Measurements from ENCODE around the gene SLC2A6.

The SLC2A6 gene

DNA sequence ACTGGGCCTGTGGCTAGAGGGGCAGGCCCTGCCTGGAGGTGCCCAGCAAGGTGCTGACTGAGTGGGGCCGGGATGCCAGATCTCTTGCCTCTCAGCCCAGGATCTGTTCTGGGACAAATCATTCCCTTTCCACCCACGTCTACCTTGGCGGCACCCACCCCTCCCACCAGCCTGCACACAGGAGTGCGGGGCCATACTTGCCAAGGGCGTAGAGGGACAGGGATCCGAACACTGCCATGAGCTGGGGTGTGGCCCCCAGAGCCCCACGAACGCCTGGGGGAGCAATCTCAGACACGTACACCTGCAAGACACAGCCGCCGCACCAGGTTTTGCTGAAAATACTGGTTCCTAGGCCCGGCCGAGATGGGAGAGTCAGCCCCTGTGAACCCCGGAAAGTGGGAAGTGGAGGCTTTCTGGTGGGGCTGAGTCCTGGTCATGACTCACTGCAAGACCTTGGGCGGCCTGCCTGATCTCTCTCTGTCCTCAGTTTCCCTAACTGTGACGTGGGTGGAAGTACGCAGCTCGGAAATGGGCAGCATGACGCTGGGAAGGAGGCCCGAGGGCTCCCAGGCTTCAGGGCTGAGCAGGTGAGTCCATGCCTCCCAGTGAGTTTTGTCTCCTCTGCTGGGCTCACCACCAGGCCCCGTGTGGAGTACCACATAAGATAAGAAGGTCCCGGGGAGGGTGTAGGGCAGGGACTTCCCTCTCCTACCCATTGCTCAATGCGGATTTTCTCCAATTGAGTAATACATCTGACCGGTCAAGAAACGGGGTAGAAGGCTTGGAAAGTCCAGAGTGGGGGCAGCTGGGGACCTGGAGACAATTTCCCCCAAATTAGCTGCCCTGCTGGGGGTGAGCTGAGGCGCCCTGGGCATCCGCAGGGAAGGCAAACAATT, 2.6 kb downstream of the SLC2A6 start:
- no peak for DNase-seq

DNA sequence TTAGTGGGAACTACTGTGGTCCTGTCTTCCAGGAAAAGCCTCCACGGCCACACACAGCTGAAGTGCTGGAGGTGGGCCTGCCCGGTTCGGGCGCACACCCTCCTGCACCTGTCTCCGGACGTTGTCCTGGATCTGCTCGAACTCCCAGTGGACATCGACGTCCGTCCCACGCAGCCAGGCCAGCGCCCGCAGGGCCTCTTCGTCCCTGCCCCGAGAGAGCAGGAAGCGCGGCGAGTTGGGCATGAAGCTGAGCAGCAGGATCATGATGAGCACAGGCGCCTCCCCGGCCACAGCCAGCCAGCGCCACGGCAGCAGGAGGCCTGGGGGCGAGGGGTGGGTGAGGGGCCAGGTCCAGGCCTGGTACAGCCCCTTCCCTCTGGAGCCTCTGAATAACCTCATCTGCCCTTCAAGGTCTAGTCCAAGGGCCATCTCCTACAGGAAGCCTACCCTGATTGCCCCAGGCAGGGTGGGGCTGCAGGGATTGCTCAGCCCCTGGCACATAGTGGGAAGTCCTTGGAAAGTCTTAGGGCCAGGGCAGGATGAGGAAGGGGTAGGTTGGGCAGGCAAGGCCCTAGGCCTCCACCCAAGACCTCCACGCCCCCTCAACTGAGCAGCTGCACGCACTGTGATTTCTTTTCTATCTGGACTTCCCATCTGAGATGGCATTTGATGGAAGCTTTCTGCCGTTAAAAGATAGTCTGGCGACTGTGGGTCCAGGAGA, 3.4 kb downstream of the SLC2A6 start:
- DNase-seq, result no peak

DNA sequence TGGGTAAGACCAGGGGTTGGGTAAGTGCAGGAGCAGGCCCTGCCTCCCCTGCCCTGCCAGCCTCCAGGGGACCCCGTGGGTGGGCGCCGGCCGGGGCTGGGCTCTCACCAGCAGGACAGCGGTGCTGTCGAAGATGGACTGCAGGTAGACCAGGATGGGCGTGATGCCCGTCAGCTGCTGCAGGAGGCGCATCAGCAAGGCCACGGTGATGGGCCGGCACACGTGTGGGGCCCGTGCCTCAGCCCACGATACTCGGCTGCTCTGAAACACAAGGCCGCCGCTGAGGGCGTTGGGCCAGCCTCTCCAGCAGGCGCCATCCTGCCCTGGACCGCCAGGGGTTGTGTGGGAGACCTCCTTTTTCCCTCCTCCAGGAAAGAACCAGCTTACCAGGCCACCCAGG, 4.0 kb downstream of the SLC2A6 start:
- no peak for DNase-seq

DNA sequence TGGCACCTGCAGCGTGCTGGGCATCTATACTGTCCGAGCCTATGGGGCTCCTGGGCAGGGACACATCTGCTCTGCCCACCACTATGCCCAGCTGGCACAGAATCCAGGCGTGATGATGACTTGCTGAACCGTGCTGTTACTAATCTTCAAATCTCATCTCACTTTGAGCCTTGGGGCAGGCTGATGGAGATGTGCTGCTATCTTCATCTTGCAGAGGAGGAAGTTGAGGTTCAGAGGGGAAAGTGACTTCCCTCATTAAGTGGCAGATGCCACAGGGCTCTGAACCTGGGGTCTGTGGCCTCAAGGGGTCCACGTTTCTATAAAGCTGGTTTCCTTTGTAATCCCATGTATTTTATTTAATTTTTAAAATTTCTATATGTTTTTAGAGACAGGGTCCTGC, 4.7 kb downstream of the SLC2A6 start:
- DNase-seq, result no peak

DNA sequence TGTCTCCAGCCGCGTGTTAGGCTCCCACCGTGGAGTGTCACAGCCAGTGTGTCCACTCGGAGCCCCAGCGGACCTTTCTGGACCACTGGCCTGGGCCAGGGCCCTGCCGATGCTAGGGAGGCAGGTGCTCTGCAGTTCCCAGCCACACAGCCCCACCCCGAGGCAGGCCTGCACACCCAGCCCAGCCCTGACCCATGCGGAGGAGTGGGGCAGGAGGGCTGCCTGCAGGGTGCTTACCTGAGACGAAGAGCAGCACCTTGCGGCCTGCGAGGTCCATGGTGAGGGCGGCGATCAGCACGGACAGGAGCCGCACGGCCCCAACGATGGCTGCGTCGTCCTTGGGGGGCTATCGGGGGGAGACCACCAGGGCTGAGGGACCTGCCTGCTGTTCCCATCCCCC, 5.2 kb downstream of the SLC2A6 start:
- no peak for DNase-seq

DNA sequence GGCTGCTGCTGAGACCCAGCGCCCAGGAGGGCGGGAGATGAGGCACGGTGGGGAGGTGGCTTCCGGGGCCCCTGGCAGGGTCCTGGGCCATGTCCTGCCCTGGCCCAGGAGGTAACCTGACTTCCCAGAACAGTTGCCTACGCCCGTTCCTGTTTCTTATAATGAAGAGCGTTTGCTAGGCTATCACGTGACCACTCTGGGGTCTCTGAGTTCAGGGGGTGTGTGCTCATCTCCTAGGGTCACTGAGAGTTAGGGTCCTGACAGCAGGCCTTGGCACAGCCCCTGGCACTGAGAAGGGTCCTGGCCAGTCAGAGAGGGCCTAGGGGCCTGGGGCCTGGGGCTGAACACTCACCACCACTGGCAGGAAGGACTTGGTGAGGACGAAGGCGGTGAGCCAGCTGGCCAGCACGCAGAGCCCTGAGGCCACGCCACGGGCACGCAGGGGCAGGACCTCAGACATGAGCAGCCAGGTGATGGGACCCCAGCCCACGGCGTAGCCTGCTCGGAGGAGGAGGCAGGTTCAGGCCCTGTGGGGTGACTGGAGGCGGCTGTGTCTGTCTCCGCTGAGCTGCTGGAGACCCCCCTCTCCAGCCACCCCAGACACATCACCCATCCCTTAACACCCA, 6.0 kb downstream of the SLC2A6 start:
- no peak for DNase-seq

DNA sequence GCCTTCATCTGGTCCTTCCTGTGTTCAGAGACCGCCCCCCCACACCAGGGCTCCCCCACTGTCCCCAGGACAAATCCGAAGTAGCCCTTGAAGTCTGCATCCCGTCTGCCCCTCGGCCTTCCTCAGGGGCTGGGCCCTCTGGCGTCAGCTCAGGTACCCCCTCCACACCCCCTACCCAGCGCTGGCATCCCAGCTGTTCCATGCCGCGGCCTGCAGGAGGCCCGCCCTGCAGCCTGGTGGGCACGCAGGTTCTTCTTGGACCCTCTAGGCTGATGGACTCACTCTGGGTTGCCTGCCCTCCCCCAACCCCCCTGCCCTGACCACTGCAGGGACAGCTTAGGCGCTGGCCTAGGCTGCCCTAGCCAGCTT, 6.6 kb downstream of the SLC2A6 start:
- no peak for DNase-seq

DNA sequence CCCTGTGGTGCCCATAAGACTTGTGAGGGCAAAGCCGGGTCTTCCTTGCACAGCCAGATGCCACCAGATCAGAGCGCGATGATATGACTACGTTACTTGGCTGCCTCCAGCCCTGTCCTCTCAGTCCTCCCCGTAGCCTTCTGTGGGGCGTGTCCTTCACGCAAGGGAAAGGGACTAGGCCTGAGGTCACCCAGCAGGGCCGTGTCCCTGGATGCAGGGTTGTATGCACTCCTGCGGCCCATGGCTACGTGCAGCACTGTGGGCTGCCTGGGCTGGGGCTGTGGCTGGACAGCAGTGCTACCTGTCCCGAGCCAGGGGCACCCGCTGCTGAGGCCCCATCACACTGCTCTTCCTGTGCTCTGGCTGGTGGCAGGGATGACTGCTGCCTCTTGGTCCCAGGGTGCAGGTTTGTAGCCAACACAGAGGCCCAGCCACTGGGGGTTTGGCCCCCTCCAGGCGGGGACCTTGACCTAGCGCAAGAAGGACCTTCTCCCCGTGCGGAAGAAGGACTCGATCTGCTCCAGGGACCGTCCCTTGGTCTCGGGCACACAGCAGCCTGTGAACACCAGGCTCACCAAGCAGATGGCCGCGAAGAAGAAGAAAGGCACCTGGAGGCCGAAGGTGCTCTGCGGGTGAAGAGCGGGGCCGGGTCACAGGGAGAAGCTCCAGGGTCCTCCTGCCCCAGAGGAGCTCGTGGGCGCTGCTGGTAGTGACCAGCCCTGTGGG, 7.2 kb downstream of the SLC2A6 start:
- DNase-seq, result no peak

DNA sequence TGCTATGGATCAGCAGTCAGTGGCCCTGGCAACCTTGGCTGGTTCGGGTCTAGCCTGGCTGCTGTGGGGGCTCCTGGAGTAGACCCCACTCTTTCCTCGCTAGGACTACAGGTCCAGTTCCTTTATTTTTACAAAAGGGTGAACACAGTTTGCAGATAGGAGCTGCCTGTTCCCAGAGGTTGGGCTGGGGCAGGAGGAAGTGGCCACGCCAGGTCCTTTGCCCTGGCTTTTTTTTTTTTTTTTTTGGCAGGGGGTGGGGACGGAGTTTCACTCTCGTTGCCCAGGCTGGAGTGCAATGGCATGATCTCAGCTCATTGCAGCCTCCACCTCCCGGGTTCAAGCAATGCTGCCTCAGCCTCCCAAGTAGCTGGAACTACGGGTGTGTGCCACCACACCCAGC, 7.9 kb downstream of the SLC2A6 start:
- no peak for DNase-seq

DNA sequence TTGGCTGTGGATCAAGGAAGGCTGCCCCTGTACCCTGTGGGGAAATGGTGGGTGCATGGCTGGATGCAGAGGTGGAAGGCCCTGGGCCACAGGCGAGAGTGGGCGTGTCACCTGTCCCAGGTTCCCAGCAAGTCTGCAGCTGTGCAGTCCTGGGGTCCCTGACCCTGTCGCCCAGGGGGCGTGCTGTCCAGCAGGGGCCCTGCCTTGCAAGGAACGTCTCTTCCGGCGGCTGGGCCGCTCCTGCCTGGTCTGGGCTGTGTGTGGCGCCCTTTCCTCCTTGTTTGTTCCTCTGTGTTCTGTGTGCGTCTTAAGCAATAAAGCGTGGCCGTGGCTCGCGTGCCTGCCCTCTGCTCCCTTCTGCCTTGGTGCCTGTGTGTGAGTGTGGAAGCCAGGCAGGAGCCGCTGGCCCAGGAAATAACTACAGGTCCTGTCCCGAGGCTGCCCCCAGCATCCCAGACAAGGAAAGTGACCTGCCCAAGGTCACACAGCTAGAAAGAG, 8.4 kb downstream of the SLC2A6 start:
- DNase-seq, result no peak

DNA sequence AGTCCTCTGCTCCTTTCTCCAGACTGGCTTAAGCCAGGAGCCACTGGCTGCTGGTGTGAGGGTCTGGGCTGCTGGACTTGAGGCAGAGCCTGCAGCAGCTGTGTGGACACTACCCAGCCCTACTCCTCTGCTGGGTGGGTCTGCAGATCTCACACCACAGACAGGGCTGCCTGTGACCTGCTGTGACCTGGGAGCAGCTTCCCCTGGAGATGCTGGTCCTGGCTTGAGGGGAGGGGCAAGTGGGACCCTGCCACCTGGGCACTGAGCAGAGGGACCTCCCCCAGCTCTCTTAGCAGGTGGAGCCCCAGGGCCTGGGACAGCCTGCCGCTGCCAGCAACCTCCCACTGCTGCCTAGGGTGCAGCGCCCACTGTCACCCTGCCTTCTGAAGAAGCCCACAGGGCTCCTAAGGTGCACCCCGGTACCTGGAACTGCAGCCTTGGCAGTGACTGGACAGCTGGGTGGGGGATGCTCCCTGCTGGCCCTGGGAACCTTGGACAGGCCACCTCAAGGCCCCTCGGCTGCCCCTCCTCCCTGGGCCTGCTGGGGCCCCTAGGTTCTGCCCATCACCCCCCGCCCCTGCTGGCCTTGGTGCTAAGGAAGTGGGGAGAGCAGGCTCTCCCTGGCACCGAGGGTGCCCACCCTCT, 10.0 kb downstream of the SLC2A6 start:
- no peak for DNase-seq

DNA sequence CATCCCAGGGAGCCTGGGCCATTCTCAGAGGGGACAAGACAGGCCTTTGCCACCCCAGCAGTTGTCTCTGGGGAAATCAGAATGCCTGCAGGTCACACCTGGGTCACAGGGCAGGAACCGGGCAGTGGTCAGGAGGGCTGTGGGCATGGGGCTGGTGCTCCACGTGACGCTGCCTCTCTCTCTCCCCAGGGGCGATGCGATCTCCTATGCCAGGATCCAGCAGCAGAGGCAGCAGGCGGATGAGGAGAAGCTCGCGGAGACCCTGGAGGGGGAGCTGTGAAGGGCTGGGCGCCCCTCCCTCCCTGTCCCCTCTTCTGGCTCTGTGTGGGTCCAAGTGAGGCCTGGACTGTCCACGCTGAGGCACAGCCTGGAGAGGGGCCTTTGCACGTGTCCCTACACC, 10.5 kb downstream of the SLC2A6 start:
- no peak for DNase-seq

DNA sequence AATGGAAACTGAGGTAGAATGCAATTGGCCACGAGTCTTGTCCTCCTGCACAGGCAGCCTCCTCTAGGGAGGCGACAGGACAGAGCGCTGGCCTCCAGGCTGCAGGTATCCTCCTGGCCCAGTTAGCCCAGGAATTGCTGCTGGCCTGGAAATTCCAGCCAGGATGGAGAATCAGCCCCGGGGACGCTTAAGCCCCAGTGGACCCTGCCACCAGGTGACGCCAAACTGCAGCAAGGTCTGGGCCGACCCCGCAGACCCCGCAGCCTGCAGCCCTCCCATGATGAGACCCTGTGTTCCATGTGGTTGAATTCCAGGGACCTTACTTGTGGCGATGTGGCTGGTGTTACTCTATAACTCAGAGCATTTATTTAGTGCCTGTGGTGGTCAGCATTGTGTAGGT, 11.8 kb downstream of the SLC2A6 start:
- no peak for DNase-seq

DNA sequence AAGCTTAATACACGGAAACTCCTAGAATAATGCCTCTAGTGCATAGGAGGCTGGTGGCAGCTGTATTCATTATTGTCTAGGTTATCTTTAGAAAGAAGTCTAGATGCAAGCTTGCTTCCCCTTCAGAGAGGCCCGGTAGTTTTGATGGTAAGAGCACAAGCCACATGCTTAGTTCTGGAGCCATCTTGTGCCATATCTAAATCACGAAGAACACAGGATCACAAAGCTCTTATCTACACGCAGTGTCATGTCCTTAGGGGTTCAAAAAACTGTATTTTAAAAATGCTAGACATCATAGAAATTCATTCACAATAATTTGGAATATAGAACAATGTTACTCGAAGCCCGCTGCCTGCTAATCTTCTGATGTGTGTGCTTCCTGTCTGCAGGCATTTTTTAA, 12.9 kb downstream of the SLC2A6 start:
- no peak for DNase-seq

DNA sequence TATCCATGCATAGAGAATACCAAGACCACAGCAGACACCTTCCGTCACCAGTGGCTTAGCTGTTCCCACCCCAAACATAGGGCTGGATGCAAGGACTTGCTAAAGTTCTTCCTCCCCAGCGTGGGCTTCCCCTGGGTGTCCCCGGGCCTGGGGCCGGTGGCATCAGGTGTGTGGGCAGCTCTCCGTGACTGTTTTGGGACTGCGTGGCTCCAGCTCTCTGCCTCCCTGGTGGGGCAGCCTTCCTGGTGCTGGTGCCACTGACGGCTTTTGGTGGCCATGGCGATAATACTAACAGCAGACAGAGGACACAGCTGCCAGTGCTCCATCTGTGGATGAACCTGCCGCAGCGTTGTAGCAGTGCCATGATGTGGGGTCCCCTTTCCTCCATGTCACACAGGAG, 14.3 kb downstream of the SLC2A6 start:
- DNase-seq, result no peak

DNA sequence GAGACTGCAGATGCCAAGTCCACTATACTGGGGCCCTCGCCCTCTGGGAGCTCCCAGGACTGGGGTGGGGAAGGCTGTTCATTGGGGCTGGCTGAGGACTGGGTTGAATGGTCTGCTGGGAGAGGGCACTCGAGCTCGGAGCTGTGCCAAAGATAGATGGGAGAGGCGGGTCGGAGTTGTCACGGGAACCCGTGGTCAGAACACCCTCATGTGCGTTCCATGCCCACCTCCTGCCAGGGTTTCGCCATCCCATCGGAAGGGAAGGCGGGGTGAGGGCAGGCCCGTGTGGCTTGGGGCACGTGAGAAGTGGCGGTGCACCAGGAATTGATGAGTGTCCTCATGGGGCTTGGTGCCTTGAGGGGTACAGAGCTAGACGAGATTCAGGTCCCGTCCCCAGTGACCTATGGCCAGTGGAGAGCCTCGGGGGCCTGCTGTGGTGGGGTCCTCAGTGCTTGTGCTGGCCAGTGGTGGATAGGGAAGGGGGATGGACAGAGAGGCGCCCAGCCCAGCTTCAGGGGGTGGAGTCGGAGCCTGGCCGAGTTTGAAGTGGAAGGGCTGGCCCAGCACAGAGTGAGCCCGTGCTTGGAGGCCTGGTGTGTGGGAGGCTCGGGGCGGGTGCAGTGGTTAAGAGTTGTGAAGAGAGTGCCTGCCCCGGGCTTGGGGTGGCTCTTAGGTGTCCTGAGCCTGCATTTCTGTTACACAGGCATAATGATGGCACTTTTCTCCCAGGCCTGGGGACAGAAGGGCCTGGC, 14.9 kb downstream of the SLC2A6 start:
- no peak for DNase-seq

DNA sequence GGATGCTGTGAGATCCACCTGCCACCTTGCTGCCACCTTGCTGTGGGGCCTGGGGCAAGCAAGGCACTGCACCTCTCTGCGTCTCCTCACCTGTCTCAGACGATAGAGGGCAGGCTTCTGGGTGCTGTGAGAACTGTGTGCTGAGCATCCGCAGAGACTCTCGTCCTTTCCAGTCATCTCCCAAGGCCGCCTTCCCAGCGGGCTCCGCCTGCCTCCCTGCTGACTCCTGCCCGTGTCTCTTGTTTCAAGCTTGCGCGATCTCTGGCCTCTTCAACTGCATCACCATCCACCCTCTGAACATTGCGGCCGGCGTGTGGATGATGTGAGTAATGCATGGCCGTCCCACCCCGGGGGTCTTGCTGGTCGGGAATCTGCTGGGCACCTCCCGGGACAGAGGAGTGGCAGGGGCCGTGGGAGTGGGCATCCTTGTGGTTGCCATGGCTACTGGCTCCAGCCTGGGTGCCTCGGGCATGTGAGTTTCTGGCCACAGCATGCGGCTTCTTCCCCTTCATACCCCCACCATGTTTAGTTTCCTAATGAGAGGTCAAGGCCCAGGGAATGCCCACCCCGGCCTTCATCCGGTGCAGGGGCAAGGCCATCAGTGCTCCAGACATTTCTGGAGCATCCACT, 15.6 kb downstream of the SLC2A6 start:
- no peak for DNase-seq

DNA sequence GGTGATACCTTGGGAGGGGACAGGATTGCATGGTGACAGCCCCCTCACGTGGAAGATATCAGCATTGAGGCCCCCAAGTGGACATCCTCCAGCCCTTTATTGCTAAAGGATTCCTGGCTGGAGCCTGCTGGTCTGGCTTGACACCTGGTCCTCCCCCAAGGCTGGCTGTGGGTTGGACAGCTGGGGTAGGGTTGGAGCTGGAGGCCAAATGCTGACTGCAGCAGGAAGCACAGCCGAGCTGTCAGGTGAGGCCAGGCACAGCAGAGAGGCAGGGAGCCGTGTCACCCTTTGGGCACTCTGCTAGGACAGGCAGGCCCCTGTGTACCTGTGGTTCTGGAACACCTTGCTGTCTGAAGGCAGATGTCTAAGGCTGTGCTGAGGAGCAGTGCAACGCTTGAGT, 16.9 kb downstream of the SLC2A6 start:
- DNase-seq, result no peak

DNA sequence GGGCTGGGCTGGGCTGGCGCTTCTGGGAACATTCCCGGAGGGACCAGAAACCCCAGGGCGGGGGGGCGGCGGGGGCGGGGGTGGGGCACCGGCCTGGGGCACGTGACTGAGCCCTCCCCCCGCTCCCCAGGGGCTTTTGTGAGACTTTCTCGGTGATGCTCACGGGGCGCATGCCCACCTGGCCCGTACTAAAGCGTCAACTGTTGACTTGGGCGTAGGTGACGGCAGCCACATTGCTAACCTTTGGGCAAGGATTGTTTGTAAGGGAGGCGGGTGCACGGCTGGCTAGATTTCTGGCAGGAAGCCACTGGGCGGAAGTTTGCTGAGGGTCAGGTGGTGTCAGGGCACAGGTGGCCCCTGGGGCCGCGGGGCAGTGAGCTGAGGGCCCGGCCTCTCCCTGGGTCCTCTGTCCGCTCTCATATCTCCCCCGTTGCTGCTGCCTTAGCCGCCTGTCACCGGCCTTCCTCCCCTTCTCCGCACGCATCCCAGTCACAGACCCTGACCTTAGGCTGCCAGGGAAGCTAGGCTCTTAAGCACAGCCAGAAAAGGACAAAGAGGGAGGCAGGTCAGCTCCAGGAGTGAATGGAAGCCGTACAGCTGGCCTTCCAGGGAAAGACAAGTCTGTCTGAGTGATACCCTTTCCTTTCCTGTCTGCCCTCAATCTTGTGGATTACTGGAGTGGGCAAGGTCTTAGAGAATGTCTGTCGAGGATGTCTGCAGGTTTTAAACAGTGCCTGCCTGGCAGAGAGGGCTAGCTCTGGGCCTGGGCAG, 18.3 kb downstream of the SLC2A6 start:
- peak; percentile 46 for DNase-seq
